KMS-11 (cell line): ENCODE results near the gene LRWD1.

Experiments used
- H2AFZ ChIP-seq: fragments of 200-600 bp; sonication (generic); 2 replicates; pipeline ENCODE4 v1.6.1; 2016; ENCODE audit warnings: antibody characterized with exemption, mixed run types, low read depth
- H3K27ac ChIP-seq: fragments of 200-600 bp; sonication (generic); 2 replicates; pipeline ENCODE4 v1.6.1; 2016; ENCODE audit warnings: mild to moderate bottlenecking, mixed run types
- H3K27me3 ChIP-seq: fragments of 200-600 bp; sonication (generic); 2 replicates; pipeline ENCODE4 v1.6.1; 2017; ENCODE audit warnings: mild to moderate bottlenecking, low read depth, mixed run types, moderate library complexity; ENCODE audit not compliant: insufficient read depth
- H3K36me3 ChIP-seq: fragments of 200-600 bp; sonication (generic); 2 replicates; pipeline ENCODE4 v1.6.1; 2017; ENCODE audit warnings: mild to moderate bottlenecking, mixed run types; ENCODE audit not compliant: insufficient read depth
- H3K4me1 ChIP-seq: fragments of 200-600 bp; sonication (generic); 2 replicates; pipeline ENCODE4 v1.6.1; 2016; ENCODE audit warnings: mild to moderate bottlenecking, low read depth, mixed run types; ENCODE audit not compliant: poor library complexity, severe bottlenecking
- H3K4me2 ChIP-seq: fragments of 200-600 bp; sonication (generic); 2 replicates; pipeline ENCODE4 v1.7.0; 2016; ENCODE audit warnings: mild to moderate bottlenecking, mixed run types
- H3K4me3 ChIP-seq: fragments of 200-600 bp; sonication (generic); IDR thresholded peaks from 2 replicates; pipeline ENCODE4 v1.6.1; 2017; ENCODE audit warnings: low read depth, low read length, mixed read lengths; ENCODE audit not compliant: insufficient read depth
- H3K79me2 ChIP-seq: fragments of 200-600 bp; sonication (generic); 2 replicates; pipeline ENCODE4 v1.6.1; 2016; ENCODE audit warnings: low read depth, mixed run types; ENCODE audit not compliant: insufficient read depth
- H3K9ac ChIP-seq: fragments of 200-600 bp; sonication (generic); 2 replicates; pipeline ENCODE4 v1.6.1; 2016; ENCODE audit warnings: mild to moderate bottlenecking, mixed run types
- H4K20me1 ChIP-seq: fragments of 200-600 bp; sonication (generic); 2 replicates; pipeline ENCODE4 v1.6.1; 2016; ENCODE audit warnings: mild to moderate bottlenecking, mixed run types; ENCODE audit not compliant: insufficient read depth
- TF ChIP-seq, protein P1 (sequence below): fragments of 200-600 bp; sonication (generic); conservative IDR thresholded peaks from 2 replicates; pipeline ENCODE4 v1.6.1; 2017; ENCODE audit warnings: low read depth, mild to moderate bottlenecking, antibody characterized with exemption, low read length, moderate library complexity, mixed read lengths

Gene LRWD1

DNA sequence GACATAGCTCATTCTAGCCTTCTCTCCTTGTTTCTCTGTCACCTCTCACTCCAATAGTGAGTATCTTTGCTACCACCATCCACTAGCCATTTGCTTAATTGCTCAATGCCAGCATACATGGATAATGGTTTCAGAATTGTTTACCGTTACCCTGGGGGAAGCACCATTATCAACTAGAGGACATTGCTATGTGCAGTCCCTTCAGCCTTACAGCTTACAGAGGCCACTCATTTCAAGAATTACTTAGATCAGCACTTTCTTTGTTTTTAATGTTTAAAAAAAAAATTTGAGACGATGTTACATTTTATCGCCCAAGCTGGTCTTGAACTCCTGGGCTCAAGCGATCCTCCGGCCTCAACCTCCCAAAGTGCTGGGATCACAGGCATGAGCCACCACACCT lies 46.2 kb upstream of the LRWD1 start:
- H3K36me3 ChIP-seq: no peaks in the 10 kb centered on the region; the same call in 1 of the 2 replicates
- H3K27me3 ChIP-seq: no peaks in the 10 kb centered on the region
- peak overlapping the region; percentile 2; the same call in 1 of the 2 replicates for H3K4me2 ChIP-seq
- no peaks in the 10 kb centered on the region for H4K20me1 ChIP-seq
- TF ChIP-seq, protein P1, sequence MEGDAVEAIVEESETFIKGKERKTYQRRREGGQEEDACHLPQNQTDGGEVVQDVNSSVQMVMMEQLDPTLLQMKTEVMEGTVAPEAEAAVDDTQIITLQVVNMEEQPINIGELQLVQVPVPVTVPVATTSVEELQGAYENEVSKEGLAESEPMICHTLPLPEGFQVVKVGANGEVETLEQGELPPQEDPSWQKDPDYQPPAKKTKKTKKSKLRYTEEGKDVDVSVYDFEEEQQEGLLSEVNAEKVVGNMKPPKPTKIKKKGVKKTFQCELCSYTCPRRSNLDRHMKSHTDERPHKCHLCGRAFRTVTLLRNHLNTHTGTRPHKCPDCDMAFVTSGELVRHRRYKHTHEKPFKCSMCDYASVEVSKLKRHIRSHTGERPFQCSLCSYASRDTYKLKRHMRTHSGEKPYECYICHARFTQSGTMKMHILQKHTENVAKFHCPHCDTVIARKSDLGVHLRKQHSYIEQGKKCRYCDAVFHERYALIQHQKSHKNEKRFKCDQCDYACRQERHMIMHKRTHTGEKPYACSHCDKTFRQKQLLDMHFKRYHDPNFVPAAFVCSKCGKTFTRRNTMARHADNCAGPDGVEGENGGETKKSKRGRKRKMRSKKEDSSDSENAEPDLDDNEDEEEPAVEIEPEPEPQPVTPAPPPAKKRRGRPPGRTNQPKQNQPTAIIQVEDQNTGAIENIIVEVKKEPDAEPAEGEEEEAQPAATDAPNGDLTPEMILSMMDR: no peak
- peak overlapping the region; percentile 1; the same call in 1 of the 2 replicates for H3K27ac ChIP-seq
- peaks cover 97% of the 10 kb centered on the region for H3K4me1 ChIP-seq
- no peak overlapping the region for H2AFZ ChIP-seq
- no peak overlapping the region for H3K4me3 ChIP-seq
- no peak overlapping the region for H3K9ac ChIP-seq
- H3K79me2 ChIP-seq: peaks cover 28% of the 10 kb centered on the region

DNA sequence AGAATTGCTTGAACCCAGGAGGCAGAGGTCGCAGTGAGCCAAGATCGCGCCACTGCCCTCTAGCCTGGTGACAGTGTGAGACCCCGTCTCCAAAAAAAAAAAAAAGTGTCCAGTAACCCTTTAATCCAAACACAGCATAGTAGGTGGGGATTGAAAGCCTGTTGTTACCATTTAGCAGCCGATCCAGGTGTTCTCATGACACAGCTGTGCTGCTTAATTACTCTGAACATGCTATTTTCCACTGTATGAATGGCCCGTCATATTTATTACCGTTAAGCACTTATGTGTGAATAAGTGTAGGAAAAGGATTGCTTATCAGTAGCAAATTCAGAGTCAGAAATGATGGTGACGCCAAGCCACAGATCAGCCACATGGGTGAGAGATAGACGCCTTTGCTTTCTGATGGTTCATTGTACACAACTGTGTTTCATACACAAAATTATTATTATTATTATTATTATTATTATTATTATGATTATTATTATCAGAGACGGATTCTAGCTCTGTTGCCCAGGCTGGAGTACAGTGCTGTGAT lies 43.0 kb upstream of the LRWD1 start:
- TF ChIP-seq, protein P1: no peak
- Histone ChIP-seq H3K27ac (peak overlapping the region; percentile 100; the same call in 1 of the 2 replicates), H3K4me1 (peaks cover 97% of the 10 kb centered on the region)

DNA sequence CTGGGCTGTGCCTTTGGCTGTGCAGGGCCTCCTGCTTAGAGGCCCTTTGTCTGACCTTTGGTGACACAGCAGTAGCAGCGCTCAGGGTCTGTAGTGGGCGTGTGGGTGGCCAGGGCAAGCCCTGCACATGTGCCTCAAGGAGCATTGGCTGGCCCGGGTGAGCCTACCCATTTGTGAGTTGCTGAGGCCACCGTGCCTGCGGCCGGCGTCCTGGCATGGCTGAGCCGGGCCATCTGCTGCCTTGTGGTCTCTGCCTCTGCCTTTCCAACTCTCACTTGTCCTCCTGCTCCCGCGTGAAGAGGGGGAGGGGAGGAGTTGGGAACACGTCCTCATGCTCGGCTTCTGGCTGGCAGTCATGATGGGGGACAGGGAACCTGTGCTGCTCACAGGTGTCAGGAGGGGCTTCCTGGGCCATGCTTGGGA lies 40.6 kb upstream of the LRWD1 start:
- TF ChIP-seq, protein P1: no peak
- H3K79me2 ChIP-seq: peaks cover 21% of the 10 kb centered on the region; the same call in 1 of the 2 replicates
- no peaks in the 10 kb centered on the region for H3K36me3 ChIP-seq
- H4K20me1 ChIP-seq: no peaks in the 10 kb centered on the region
- peak overlapping the region; percentile 1; the same call in 1 of the 2 replicates for H2AFZ ChIP-seq
- no peaks in the 10 kb centered on the region for H3K27me3 ChIP-seq
- peak overlapping the region; percentile 100 for H3K27ac ChIP-seq
- H3K4me2 ChIP-seq: peak overlapping the region; percentile 92
- H3K4me1 ChIP-seq: peaks cover 99% of the 10 kb centered on the region
- peak overlapping the region; percentile 95 for H3K9ac ChIP-seq
- no peak overlapping the region for H3K4me3 ChIP-seq

More for the DNA sequence above, 43.0 kb upstream of the LRWD1 start:
- Histone ChIP-seq H3K4me2 (peak overlapping the region; percentile 48; the same call in 1 of the 2 replicates), H3K9ac (no peak overlapping the region), H2AFZ (no peak overlapping the region), H3K27me3 (no peaks in the 10 kb centered on the region), H3K4me3 (no peak overlapping the region), H3K79me2 (peaks cover 20% of the 10 kb centered on the region; the same call in 1 of the 2 replicates), H4K20me1 (no peaks in the 10 kb centered on the region), H3K36me3 (no peaks in the 10 kb centered on the region)

DNA sequence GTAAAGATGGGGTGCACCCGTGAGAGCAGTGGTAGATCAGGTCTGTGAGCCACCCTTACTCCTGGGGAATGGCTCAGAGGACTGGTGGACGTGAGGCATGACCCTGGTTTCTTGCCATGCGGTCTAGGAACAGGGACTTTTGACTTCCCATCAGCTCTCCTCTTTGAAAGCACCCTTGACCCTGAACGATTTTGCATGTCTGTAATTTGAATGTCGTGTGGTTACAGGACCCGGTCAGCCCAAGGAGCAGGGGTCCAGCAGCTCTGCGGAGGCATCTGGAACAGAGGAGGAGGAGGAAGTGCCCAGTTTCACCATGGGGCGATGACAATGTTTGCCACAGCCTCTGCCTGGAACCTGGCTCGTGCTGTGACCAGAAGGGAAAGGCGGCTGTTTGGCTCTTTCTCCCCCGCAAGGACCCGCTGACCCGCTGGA lies 40.0 kb upstream of the LRWD1 start:
- Histone ChIP-seq H3K27ac (peak overlapping the region; percentile 100), H3K36me3 (no peaks in the 10 kb centered on the region), H3K79me2 (peaks cover 24% of the 10 kb centered on the region; the same call in 1 of the 2 replicates), H2AFZ (no peak overlapping the region), H3K4me1 (peaks cover 99% of the 10 kb centered on the region), H3K9ac (peak overlapping the region; percentile 95), H3K4me2 (peak overlapping the region; percentile 92), H4K20me1 (no peaks in the 10 kb centered on the region), H3K27me3 (no peaks in the 10 kb centered on the region), H3K4me3 (no peak overlapping the region)
- TF ChIP-seq, protein P1: no peak
